ENCODE measurements around the gene CYP2A13.
"Not testable (repeated sequence)": the region's sequence is repeated elsewhere in the genome, so short reads cannot be mapped to it uniquely, and the experiment has no call there.

- TF ChIP-seq EZH2 (IDR thresholded peaks at IDR 0.05; ENCODE audit: low read length); CTCF (optimal IDR thresholded peaks at IDR 0.05 in 1 of 3, IDR thresholded peaks at IDR 0.05 in 1 of 3, conservative IDR thresholded peaks at IDR 0.05 in 1 of 3; ENCODE audit: extremely low read depth in 1 of 3, insufficient read depth in 2 of 3, low read length in 3 of 3): not testable (repeated sequence)
Observed at GRCh38 chr19:41127362-41127761, 39.1 kb downstream of the CYP2A13 start.

Measured in keratinocyte (primary cell).